Testis (tissue), 2 donors: ENCODE measurements around the gene HAO1.

ENCODE experiments used
- POLR2A ChIP-seq: fragments of 450-650 bp; IDR thresholded peaks from one replicate; pipeline ENCODE4 v1.6.1; 2017; ENCODE audit warnings: antibody characterized with exemption, mild to moderate bottlenecking, moderate library complexity
- TF ChIP-seq, protein P1 (sequence below), 3 experiments: fragments of 450-650 bp in 2 of 3; fragments of 200-600 bp in 1 of 3; sonication (generic) in 1 of 3; IDR thresholded peaks; one replicate each; pipeline ENCODE4 v1.5.1; 2016 to 2019; ENCODE audit warnings: antibody characterized with exemption in 3 of 3, mild to moderate bottlenecking in 2 of 3, moderate library complexity in 1 of 3

DNA sequence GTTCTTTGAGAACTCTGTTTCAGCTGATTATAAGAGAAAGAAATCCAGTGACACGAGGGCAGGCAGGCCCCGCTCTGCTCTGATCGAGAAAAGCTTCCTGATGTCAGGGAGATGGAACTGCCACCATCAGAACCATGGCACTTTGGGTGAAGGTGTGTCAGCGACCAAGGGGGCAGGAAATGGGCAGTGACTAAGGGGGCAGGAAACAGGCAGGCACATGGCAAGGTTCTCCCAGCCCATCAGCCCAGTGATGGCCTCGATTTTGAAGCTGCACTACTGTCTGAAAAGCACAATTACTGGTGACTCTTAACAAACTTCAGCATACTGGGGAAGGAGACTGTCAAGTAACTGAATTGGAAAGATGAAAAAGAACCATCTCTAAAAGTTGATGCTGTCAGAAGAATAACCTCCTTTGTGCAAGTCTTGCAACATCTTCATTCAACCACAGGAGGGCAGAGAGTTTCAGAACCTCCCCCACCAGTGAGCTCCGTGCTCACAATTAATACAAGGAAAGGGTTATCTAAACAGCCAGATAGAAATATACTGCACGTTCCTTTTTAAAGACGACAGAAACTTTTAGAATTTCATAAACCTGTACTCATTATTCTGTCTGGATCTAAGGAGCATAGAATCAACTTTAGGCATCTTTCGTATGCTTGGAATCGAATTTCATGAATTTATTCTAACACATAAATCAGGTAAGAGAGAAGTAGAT, 40.2 kb upstream of the HAO1 start:
- TF ChIP-seq, protein P1, sequence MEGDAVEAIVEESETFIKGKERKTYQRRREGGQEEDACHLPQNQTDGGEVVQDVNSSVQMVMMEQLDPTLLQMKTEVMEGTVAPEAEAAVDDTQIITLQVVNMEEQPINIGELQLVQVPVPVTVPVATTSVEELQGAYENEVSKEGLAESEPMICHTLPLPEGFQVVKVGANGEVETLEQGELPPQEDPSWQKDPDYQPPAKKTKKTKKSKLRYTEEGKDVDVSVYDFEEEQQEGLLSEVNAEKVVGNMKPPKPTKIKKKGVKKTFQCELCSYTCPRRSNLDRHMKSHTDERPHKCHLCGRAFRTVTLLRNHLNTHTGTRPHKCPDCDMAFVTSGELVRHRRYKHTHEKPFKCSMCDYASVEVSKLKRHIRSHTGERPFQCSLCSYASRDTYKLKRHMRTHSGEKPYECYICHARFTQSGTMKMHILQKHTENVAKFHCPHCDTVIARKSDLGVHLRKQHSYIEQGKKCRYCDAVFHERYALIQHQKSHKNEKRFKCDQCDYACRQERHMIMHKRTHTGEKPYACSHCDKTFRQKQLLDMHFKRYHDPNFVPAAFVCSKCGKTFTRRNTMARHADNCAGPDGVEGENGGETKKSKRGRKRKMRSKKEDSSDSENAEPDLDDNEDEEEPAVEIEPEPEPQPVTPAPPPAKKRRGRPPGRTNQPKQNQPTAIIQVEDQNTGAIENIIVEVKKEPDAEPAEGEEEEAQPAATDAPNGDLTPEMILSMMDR (IDR thresholded peaks at IDR 0.05) = peak; percentile 40 to 52 (median 49)
- no peak for TF ChIP-seq POLR2A
